Measurements from ENCODE around the gene CPLX3.

Gene CPLX3

GRCh38 chr15:74788683-74789151 is 37.7 kb upstream of the CPLX3 start:
- no peak for DNase-seq

GRCh38 chr15:74789171-74789631 is 37.2 kb upstream of the CPLX3 start:
- no peak for DNase-seq

GRCh38 chr15:74789741-74790079 is 36.7 kb upstream of the CPLX3 start:
- DNase-seq = no peak

- no peak for DNase-seq
Observed at GRCh38 chr15:74790080-74790916, 36.1 kb upstream of the CPLX3 start.

GRCh38 chr15:74791007-74791406 is 35.4 kb upstream of the CPLX3 start:
- DNase-seq = no peak

GRCh38 chr15:74791667-74792066 is 34.8 kb upstream of the CPLX3 start:
- no peak for DNase-seq

- no peak for DNase-seq
Observed at GRCh38 chr15:74792227-74793016, 34.0 kb upstream of the CPLX3 start.

GRCh38 chr15:74793135-74794028 is 33.0 kb upstream of the CPLX3 start:
- no peak for DNase-seq

- no peak for DNase-seq
Observed at GRCh38 chr15:74794248-74794969, 32.0 kb upstream of the CPLX3 start.

- DNase-seq = no peak
Observed at GRCh38 chr15:74794970-74795349, 31.5 kb upstream of the CPLX3 start.

- no peak for DNase-seq
Observed at GRCh38 chr15:74795966-74796625, 30.3 kb upstream of the CPLX3 start.

GRCh38 chr15:74798388-74799254 is 27.8 kb upstream of the CPLX3 start:
- no peak for DNase-seq

- DNase-seq = no peak
Observed at GRCh38 chr15:74799255-74799855, 27.1 kb upstream of the CPLX3 start.

- no peak for DNase-seq
Observed at GRCh38 chr15:74799856-74800558, 26.4 kb upstream of the CPLX3 start.

GRCh38 chr15:74800559-74801094 is 25.8 kb upstream of the CPLX3 start:
- DNase-seq = no peak

GRCh38 chr15:74801311-74801997 is 25.0 kb upstream of the CPLX3 start:
- DNase-seq = no peak

- DNase-seq = no peak
Observed at GRCh38 chr15:74802290-74802689, 24.1 kb upstream of the CPLX3 start.

GRCh38 chr15:74802862-74803447 is 23.5 kb upstream of the CPLX3 start:
- no peak for DNase-seq

Measured in DMS79 treated with DMSO at 0.1 percent for 48 hours (cell line).